Stomach (tissue), 4 donors: Measurements from ENCODE around the gene THAP3.

Experiments
- EP300 ChIP-seq: sonication (generic); formaldehyde crosslinking; IDR thresholded peaks from one replicate; pipeline ENCODE4 v1.6.1; 2017; ENCODE audit warnings: antibody characterized with exemption
- POLR2A ChIP-seq, 4 donors: fragments of 450-650 bp; IDR thresholded peaks; one replicate each; pipeline ENCODE4 v1.6.1; 2016; ENCODE audit warnings: antibody characterized with exemption in 4 of 4, control low read depth in 2 of 4, mild to moderate bottlenecking in 1 of 4, moderate library complexity in 1 of 4
- POLR2AphosphoS5 ChIP-seq, 3 donors: sonication (generic); formaldehyde crosslinking; IDR thresholded peaks; one replicate each; pipeline ENCODE4 v1.6.1; 2016; ENCODE audit warnings: antibody characterized with exemption in 3 of 3
- TF ChIP-seq, protein P1 (sequence below), 7 experiments: fragments of 450-650 bp in 4 of 7; fragments of 200-600 bp in 3 of 7; sonication (generic) in 3 of 7; IDR thresholded peaks; one replicate each; pipeline ENCODE4 v1.5.1; 2016 to 2019; ENCODE audit warnings: antibody characterized with exemption in 7 of 7, control low read depth in 2 of 7, mild to moderate bottlenecking in 1 of 7

DNA sequence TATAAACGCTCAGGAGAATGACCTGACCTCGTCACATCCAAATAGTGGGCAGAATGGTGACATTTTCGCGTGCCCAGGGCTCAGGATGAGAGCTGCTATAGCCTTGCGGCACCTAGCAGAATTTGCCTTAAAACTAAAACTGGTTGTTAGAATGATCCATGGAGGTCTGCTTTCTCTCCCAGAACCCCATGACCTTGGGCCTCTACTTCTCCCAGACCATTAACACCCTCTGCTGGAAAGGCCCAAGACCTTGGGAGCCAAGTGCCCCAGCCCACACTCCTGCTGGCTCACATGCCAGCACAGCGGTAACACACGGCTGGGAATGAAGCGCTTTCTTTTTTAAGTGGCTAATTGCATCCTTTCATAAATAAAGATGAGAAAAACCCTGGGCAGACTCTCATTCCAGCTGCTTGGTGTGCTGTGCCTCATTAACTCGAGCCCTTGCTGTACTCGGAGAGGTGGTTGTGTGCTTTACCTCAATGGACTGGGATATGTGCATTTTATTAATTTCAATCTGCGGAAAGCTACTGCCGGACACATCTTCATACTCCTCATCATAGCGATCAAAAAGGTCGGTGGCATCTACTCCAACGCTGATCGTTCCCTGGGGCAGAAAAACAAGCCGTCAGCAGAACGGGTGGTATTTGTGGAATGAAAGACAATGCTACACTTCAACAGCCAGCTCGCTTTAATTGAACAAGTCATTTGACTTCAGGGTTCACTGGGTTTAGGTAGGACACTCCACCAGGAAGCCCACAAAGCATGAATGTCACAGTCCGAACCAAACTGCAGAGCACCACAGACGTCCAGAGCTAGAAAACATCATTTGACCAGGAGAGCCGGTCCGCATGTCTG, 29.0 kb downstream of the THAP3 start:
- TF ChIP-seq, protein P1, sequence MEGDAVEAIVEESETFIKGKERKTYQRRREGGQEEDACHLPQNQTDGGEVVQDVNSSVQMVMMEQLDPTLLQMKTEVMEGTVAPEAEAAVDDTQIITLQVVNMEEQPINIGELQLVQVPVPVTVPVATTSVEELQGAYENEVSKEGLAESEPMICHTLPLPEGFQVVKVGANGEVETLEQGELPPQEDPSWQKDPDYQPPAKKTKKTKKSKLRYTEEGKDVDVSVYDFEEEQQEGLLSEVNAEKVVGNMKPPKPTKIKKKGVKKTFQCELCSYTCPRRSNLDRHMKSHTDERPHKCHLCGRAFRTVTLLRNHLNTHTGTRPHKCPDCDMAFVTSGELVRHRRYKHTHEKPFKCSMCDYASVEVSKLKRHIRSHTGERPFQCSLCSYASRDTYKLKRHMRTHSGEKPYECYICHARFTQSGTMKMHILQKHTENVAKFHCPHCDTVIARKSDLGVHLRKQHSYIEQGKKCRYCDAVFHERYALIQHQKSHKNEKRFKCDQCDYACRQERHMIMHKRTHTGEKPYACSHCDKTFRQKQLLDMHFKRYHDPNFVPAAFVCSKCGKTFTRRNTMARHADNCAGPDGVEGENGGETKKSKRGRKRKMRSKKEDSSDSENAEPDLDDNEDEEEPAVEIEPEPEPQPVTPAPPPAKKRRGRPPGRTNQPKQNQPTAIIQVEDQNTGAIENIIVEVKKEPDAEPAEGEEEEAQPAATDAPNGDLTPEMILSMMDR (IDR thresholded peaks at IDR 0.05) = no peak
- TF ChIP-seq POLR2A (IDR thresholded peaks at IDR 0.05) (no peak), EP300 (no peak), POLR2AphosphoS5 (IDR thresholded peaks at IDR 0.05) (no peak)
